ENCODE data around the gene TAF8. TPM values are rescaled to one million over a fixed set of nuclear protein-coding genes. Genes with fewer than 3 reads are reported as not detected.

The TAF8 gene
- total RNA-seq, 2 experiments from 2014 or later, result 57.7 to 58.7 TPM

DNA sequence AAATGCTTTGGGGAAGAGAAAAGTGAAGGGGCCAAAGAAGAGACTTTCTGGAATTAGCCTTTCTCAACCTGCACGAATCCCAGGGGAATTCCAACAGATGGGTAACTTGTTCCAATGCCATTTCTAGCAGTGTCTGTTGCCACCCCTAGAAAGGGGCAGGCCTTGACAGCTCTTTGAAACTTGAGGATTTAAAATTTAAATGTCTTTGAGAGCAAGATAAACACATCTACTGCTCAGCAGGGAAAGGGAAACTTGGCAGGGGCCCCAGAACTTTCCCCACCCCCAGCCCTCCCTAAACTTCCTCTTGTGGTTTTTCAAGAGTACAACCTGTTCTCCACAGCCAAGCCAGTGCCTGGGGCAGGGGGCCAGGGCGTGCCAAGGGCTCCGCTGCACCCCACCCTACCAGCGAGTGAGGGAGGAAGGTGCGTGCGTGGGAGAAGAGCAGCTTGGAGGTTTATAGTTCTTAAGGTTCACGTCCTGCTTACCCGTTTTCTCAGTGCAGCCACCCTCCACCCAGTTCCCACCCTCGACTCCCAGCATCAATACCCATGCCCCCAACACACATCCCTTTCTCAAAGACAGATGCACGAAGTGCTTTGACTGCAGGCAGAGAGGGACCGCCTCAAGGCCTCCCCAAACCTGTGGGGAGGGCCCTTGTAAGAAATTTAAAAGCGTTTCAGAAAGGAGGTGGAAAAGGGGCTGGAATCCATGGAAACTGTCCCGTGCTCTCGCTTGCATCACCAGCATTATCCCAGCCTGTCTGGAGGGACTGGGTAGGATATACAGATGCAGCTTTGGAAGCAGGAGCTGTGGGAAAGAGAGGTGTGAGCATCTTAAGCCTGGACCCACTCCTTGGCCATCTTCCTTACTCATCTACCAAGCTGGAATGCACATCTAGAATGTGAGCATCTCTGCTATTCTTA lies 4.5 kb upstream of the TAF8 start:
- POLR2A ChIA-PET, result interaction anchor here (0.6 to 10.8 kb wide), 4 partner anchors 107 to 150 kb away, joined by 3 to 177 read pairs (median 4); partner anchors contain the start of genes BYSL, CCND3 and MED20
- H3K4me3 Mint-ChIP-seq, result peak overlapping the region; percentile 97
- H3K27ac Mint-ChIP-seq, result peak overlapping the region; percentile 99
- intact Hi-C loops (cut with micrococcal nuclease), result loop anchor here (2.0 to 5.0 kb wide), 2 partner anchors 125 to 517 kb away; partner anchors contain the start of genes BYSL, MED20 and UBR2
- peaks cover under 1% of the 10 kb centered on the region for H3K36me3 Mint-ChIP-seq
- CTCF ChIA-PET, result interaction anchor here (0.8 to 18.3 kb wide), 19 partner anchors 44 to 263 kb away, joined by 3 to 470 read pairs (median 16); partner anchors contain the start of genes BYSL, CCND3, MED20 and TOMM6
- no peaks in the 10 kb centered on the region for H3K27me3 Mint-ChIP-seq
- DNase-seq, result peak; percentile 87
- peaks cover 79% of the 10 kb centered on the region for H3K4me1 Mint-ChIP-seq (ENCODE audit: low read depth)
- H3K9me3 Mint-ChIP-seq, result no peaks in the 10 kb centered on the region

DNA sequence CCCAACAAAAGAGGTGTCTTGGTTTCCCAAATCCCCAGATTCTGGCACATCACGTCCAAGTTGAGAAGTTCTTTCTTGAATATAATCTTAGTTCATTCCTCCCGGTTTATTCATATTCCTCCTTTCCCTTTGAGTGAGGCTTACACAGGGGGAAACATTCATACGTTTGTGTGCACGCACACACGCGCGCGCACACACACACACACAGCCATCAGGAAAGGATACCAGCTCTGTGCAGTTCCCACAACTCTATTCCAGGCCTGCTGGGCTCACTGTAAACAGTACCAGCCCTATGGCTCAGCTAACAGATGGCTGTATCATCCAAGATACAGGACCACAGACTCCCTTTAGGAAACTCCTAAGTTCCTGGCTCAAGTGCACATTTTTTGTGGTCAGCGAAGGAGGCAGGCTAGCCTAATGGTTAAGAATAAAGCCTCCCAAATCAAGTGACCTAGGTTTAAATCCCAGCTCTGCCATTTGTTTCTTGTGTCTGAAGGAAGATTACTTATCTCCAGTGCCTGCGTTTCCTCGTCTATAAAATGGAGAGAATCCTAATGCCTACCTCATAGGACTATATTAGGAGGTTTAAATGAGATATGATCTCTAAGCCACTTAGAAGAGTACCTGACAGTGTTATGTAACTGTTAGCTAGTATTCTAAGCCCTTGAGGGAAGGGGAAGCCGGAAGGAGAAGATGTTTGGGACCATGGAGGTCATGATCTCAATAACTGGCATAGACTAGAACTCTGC lies 3.7 kb upstream of the TAF8 start:
- peaks cover 6% of the 10 kb centered on the region for H3K36me3 Mint-ChIP-seq
- intact Hi-C loops (cut with micrococcal nuclease), result loop anchor here (5.0 kb wide), 1 partner anchor 516 kb away; the partner anchor contains the start of gene UBR2
- H3K9me3 Mint-ChIP-seq, result no peaks in the 10 kb centered on the region
- H3K27me3 Mint-ChIP-seq, result no peaks in the 10 kb centered on the region
- ChIA-PET CTCF (interaction anchor here (1.4 to 18.3 kb wide), 12 partner anchors 55 to 264 kb away, joined by 3 to 470 read pairs (median 24); partner anchors contain the start of genes BYSL, CCND3, MED20 and TOMM6), POLR2A (interaction anchor here (0.5 to 10.8 kb wide), 5 partner anchors 16 to 151 kb away, joined by 3 to 177 read pairs (median 5); partner anchors contain the start of genes BYSL, CCND3 and MED20)
- H3K4me1 Mint-ChIP-seq (ENCODE audit: low read depth), result peaks cover 79% of the 10 kb centered on the region
- no peak for DNase-seq
- peak overlapping the region; percentile 97 for H3K4me3 Mint-ChIP-seq
- peak overlapping the region; percentile 99 for H3K27ac Mint-ChIP-seq

DNA sequence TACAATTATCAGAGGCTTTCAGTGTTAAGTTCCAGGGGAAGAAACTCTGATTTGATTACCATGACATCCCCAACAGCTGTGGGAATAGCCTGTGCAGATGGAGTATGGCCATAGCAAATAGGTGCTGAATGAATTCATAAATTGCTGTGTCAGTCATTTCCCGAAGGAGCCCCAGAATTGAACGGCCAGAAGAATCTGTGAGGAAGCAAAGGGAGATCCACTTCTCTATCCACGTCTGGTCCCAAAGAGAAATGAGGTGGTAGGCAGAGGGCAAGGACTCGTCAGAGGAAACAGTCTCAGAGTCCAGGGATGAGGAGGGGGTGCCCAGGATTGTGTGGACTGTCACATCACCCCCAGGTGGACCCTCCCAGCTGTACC lies 3.1 kb upstream of the TAF8 start:
- Mint-ChIP-seq H3K4me3 (peak overlapping the region; percentile 97), H3K9me3 (no peaks in the 10 kb centered on the region), H3K27ac (peak overlapping the region; percentile 99), H3K36me3 (peaks cover 6% of the 10 kb centered on the region), H3K27me3 (no peaks in the 10 kb centered on the region), H3K4me1 (ENCODE audit: low read depth) (peaks cover 77% of the 10 kb centered on the region)
- CTCF ChIA-PET, result interaction anchor here (1.4 to 18.3 kb wide), 12 partner anchors 54 to 265 kb away, joined by 3 to 470 read pairs (median 24); partner anchors contain the start of genes BYSL, CCND3, MED20 and TOMM6
- POLR2A ChIA-PET, result interaction anchor here (1.7 to 10.8 kb wide), 3 partner anchors 17 to 126 kb away, joined by 6 to 177 read pairs (median 6); partner anchors contain the start of genes BYSL, CCND3 and MED20
- intact Hi-C loops (cut with micrococcal nuclease), result loop anchor here (5.0 kb wide), 1 partner anchor 515 kb away; the partner anchor contains the start of gene UBR2
- no peak for DNase-seq

DNA sequence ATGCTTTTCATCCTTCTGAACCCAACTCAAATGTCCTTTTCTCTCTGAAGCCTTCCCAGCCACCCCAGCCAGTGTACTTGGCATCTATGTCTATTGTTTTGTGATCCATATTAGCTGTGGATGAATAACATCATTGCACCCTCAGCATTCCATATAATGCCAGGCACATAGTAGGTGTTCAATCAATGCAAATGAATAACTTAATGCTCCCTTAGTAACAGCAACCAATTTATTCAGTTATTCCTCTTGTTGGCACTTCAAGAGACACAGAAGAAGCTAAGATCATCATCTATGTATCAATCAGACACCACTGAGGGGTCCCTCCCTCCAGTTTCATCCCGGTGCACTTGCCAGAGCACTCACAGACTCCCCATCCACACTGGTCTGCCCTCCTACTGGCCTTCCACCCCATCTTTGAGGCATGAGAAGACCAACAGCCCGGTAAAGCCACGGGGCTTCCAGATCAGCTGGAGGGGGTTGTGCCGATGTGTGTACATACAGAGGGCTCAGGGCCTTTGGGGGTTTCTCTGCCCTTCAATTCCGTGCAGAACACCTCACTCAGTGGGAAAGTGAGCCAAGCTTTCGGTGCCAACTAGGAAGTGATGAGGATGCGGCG lies 2.4 kb upstream of the TAF8 start:
- CTCF ChIA-PET, result interaction anchor here (1.0 to 18.3 kb wide), 13 partner anchors 53 to 266 kb away, joined by 3 to 470 read pairs (median 21); partner anchors contain the start of genes BYSL, CCND3, MED20 and TOMM6
- peak overlapping the region; percentile 99 for H3K27ac Mint-ChIP-seq
- POLR2A ChIA-PET, result interaction anchor here (0.8 to 10.8 kb wide), 6 partner anchors 9 to 127 kb away, joined by 4 to 177 read pairs (median 5); partner anchors contain the start of genes BYSL, CCND3 and MED20
- peak overlapping the region; percentile 97 for H3K4me3 Mint-ChIP-seq
- H3K27me3 Mint-ChIP-seq, result no peaks in the 10 kb centered on the region
- H3K36me3 Mint-ChIP-seq, result peaks cover 8% of the 10 kb centered on the region
- H3K4me1 Mint-ChIP-seq (ENCODE audit: low read depth), result peaks cover 76% of the 10 kb centered on the region
- DNase-seq, result peak; percentile 47
- no peaks in the 10 kb centered on the region for H3K9me3 Mint-ChIP-seq
- intact Hi-C loops (cut with micrococcal nuclease), result loop anchor here (1.0 to 5.0 kb wide), 3 partner anchors 127 to 514 kb away; partner anchors contain the start of genes BYSL, MED20, UBR2 and USP49

DNA sequence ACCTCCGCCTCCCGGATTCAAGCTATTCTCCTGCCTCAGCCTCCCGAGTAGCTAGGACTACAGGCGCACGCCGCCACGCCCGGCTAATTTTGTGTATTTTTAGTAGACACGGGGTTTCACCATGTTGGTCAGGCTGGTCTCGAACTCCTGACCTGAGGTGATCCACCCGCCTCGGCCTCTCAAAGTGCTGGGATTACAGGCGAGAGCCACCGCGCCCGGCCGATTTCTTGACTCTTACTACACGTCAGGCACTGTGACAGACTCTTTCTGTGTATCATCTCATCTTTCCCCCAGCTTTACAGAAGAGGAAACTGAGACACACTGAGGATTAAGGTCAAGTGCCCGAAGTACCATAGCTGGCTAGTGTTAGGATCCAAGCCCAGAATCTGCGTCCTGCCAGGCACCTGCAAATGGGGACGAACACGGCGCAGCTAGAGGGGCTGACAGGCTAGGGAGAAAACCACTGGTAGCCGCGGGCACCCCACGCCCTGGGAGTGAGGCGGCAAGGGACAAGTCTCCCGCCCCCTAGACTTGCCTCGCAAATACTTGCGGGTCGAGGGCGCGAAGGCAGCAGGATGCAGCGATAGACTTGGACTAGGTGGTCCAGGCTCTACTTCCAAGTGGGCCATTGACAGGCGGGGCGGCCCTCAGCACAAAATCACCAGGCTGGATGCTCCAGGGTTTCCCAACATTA lies 1.1 kb upstream of the TAF8 start:
- H3K4me3 Mint-ChIP-seq, result peak overlapping the region; percentile 97
- intact Hi-C loops (cut with micrococcal nuclease), result loop anchor here (5.0 kb wide), 1 partner anchor 513 kb away; the partner anchor contains the start of gene UBR2
- peaks cover 70% of the 10 kb centered on the region for H3K4me1 Mint-ChIP-seq (ENCODE audit: low read depth)
- POLR2A ChIA-PET, result interaction anchor here (0.9 to 10.8 kb wide), 8 partner anchors 7 to 261 kb away, joined by 3 to 177 read pairs (median 5); partner anchors contain the start of genes BYSL, CCND3, MED20 and USP49
- peaks cover 14% of the 10 kb centered on the region for H3K36me3 Mint-ChIP-seq
- H3K27me3 Mint-ChIP-seq, result no peaks in the 10 kb centered on the region
- peak overlapping the region; percentile 99 for H3K27ac Mint-ChIP-seq
- DNase-seq, result peak; percentile 40
- H3K9me3 Mint-ChIP-seq, result no peaks in the 10 kb centered on the region
- CTCF ChIA-PET, result interaction anchor here (1.4 to 18.3 kb wide), 14 partner anchors 8 to 267 kb away, joined by 3 to 470 read pairs (median 18); partner anchors contain the start of genes BYSL, CCND3, MED20 and TOMM6

DNA sequence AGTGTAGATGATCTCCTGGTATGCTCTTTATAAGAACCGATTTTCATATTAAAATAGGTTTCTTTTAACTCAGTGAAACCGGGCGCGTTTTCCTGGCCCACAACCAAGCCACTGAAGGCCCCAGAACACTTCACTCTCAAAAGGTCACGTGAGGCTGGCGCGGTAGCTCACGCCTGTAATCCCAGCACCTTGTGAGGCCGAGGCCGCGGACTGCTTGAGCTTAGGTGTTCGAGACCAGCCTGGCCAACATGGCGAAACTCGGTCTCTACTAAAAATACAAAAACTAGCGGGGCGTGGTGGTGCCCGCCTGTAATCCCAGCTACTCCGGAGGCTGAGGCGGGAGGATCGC lies 402 bp upstream of the TAF8 start:
- H3K36me3 Mint-ChIP-seq, result peaks cover 14% of the 10 kb centered on the region
- ChIA-PET CTCF (interaction anchor here (0.9 to 18.3 kb wide), 13 partner anchors 8 to 315 kb away, joined by 3 to 470 read pairs (median 11); partner anchors contain the start of genes BYSL, CCND3, MED20 and TOMM6), POLR2A (interaction anchor here (1.1 to 2.9 kb wide), 7 partner anchors 8 to 263 kb away, joined by 4 to 18 read pairs (median 6); partner anchors contain the start of genes BYSL, CCND3, MED20 and TOMM6)
- intact Hi-C loops (cut with micrococcal nuclease), result loop anchor here (1.0 to 5.0 kb wide), 4 partner anchors 49 to 512 kb away; partner anchors contain the start of genes TFEB, TOMM6 and UBR2
- H3K27ac Mint-ChIP-seq, result peak overlapping the region; percentile 99
- no peaks in the 10 kb centered on the region for H3K27me3 Mint-ChIP-seq
- H3K9me3 Mint-ChIP-seq, result no peaks in the 10 kb centered on the region
- peak overlapping the region; percentile 97 for H3K4me3 Mint-ChIP-seq
- peak; percentile 74 for DNase-seq
- H3K4me1 Mint-ChIP-seq (ENCODE audit: low read depth), result peaks cover 68% of the 10 kb centered on the region

DNA sequence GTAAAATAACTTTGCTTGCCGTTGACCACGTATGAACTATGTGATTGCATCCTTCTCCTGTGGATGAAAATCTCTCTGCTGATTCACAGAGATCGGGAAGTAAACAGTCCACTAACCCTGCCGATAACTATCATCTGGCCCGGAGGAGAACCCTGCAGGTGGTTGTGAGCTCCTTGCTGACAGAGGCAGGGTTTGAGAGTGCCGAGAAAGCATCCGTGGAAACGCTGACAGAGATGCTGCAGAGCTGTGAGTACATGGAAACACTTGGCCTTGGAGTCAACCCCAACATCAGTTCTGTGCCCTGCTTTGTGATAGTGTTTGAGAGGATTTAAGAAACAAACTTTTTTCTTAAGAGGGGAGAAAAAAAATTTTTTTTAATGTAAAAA lies 937 bp downstream of the TAF8 start:
- H3K4me3 Mint-ChIP-seq, result peak overlapping the region; percentile 97
- no peaks in the 10 kb centered on the region for H3K27me3 Mint-ChIP-seq
- H3K36me3 Mint-ChIP-seq, result peaks cover 23% of the 10 kb centered on the region
- H3K27ac Mint-ChIP-seq, result peak overlapping the region; percentile 99
- H3K9me3 Mint-ChIP-seq, result no peaks in the 10 kb centered on the region
- intact Hi-C loops (cut with micrococcal nuclease), result loop anchor here (2.0 kb wide), 1 partner anchor 48 kb away; no protein-coding TSS in a partner anchor
- POLR2A ChIA-PET, result interaction anchor here (0.7 to 2.9 kb wide), 8 partner anchors 29 to 264 kb away, joined by 3 to 18 read pairs (median 5); partner anchors contain the start of genes BYSL, MED20, TOMM6 and USP49
- DNase-seq, result peak; percentile 51
- peaks cover 60% of the 10 kb centered on the region for H3K4me1 Mint-ChIP-seq (ENCODE audit: low read depth)
- CTCF ChIA-PET, result interaction anchor here (1.5 to 18.3 kb wide), 8 partner anchors 10 to 264 kb away, joined by 4 to 470 read pairs (median 24); partner anchors contain the start of genes BYSL, CCND3, MED20 and TOMM6

DNA sequence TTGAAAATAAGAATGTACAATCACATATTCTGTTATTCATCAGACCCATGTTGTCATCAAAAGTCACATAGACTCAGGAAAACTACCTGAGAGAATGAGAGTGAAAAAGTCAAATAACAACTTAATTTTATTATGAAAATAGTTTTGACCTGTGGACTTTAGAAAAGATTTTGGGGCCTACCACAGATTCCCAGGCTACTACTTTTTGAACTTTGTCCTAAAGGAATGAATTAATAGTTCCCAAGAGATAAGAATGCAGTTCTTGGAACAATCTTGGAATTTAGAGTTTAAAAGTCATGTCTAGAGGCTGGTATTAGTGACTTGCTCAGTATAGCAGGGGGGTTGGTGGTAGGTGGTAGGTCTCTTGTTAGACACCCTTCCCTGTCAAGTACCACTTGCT lies 3.3 kb downstream of the TAF8 start:
- intact Hi-C loops (cut with micrococcal nuclease), result no loop called here
- DNase-seq, result no peak
- no peaks in the 10 kb centered on the region for H3K27me3 Mint-ChIP-seq
- H3K36me3 Mint-ChIP-seq, result peaks cover 41% of the 10 kb centered on the region
- H3K4me1 Mint-ChIP-seq (ENCODE audit: low read depth), result peaks cover 44% of the 10 kb centered on the region
- ChIA-PET POLR2A (no interaction called here), CTCF (interaction anchor here (0.8 to 18.3 kb wide), 6 partner anchors 9 to 278 kb away, joined by 3 to 470 read pairs (median 14); partner anchors contain the start of genes CCND3 and TOMM6)
- no peak overlapping the region for H3K4me3 Mint-ChIP-seq
- H3K9me3 Mint-ChIP-seq, result no peaks in the 10 kb centered on the region
- H3K27ac Mint-ChIP-seq, result no peak overlapping the region

DNA sequence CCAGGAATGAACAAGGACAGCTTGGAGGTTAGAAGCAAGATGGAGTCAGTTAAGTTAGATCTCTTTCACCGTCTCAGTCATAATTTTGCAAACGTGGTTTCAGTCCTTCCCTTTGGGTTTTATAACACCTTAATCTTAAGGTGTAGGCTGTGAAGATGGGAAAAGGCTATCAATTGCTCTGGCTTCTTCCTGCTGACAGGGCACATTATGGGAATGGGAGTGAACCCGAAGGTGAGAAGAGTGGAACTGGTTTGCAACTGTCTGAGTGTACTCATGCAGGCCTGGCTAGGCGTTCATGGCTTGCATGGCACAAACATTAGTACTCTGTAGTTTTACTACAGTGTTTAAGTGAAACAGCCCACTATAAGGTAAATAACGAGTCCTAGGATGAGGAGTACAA lies 9.4 kb downstream of the TAF8 start:
- CTCF ChIA-PET, result interaction anchor here (1.8 kb wide), 1 partner anchor 212 kb away, joined by 3 read pairs; no protein-coding TSS in a partner anchor
- POLR2A ChIA-PET, result interaction anchor here (0.6 kb wide), 1 partner anchor 26 kb away, joined by 10 read pairs; no protein-coding TSS in a partner anchor
- Mint-ChIP-seq H3K27me3 (no peaks in the 10 kb centered on the region), H3K27ac (no peak overlapping the region), H3K9me3 (no peaks in the 10 kb centered on the region), H3K4me1 (ENCODE audit: low read depth) (peaks cover 6% of the 10 kb centered on the region), H3K4me3 (no peak overlapping the region), H3K36me3 (peaks cover 58% of the 10 kb centered on the region)
- no peak for DNase-seq
- intact Hi-C loops (cut with micrococcal nuclease), result no loop called here

DNA sequence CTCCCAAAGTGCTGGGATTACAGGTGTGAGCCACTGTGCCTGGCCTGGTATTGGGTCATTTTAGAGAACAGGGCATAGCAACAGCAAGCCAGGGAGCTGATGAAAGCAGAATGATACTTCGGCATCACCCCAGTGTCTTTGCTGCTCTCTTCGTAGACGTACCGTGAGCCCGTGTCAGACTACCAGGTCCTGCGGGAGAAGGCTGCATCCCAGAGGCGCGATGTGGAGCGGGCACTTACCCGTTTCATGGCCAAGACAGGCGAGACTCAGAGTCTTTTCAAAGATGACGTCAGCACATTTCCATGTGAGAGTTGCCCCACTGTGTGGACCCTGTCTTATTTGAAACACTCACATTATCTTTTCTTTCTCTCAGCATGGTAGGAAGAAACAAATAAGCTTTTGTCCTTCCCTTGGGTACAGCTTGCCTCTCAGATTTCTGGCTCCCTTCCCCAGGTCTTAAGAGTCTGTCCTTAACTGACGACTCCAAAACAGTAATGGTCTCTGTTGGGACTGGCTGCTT lies 15.9 kb downstream of the TAF8 start:
- H3K4me1 Mint-ChIP-seq (ENCODE audit: low read depth), result no peaks in the 10 kb centered on the region
- intact Hi-C loops (cut with micrococcal nuclease), result no loop called here
- H3K4me3 Mint-ChIP-seq, result no peak overlapping the region
- ChIA-PET CTCF (interaction anchor here (1.0 kb wide), 1 partner anchor 481 kb away, joined by 3 read pairs; no protein-coding TSS in a partner anchor), POLR2A (no interaction called here)
- H3K36me3 Mint-ChIP-seq, result peaks cover 15% of the 10 kb centered on the region
- H3K27ac Mint-ChIP-seq, result no peak overlapping the region
- no peaks in the 10 kb centered on the region for H3K27me3 Mint-ChIP-seq
- no peak for DNase-seq
- no peaks in the 10 kb centered on the region for H3K9me3 Mint-ChIP-seq

Data from activated CD4-positive, alpha-beta memory T cell treated with anti-CD3 and anti-CD28 coated beads for 36 hours (primary cell).